GM18861 (cell line): Measurements from ENCODE around the gene TPBGL.

Experiments used
- ATAC-seq: cut with Tn5 transposase; IDR thresholded peaks from one replicate; pipeline ENCODE4 v1.9.1; 2021; ENCODE audit not compliant: unreplicated experiment

Gene TPBGL, protein sequence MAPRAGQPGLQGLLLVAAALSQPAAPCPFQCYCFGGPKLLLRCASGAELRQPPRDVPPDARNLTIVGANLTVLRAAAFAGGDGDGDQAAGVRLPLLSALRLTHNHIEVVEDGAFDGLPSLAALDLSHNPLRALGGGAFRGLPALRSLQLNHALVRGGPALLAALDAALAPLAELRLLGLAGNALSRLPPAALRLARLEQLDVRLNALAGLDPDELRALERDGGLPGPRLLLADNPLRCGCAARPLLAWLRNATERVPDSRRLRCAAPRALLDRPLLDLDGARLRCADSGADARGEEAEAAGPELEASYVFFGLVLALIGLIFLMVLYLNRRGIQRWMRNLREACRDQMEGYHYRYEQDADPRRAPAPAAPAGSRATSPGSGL

DNA sequence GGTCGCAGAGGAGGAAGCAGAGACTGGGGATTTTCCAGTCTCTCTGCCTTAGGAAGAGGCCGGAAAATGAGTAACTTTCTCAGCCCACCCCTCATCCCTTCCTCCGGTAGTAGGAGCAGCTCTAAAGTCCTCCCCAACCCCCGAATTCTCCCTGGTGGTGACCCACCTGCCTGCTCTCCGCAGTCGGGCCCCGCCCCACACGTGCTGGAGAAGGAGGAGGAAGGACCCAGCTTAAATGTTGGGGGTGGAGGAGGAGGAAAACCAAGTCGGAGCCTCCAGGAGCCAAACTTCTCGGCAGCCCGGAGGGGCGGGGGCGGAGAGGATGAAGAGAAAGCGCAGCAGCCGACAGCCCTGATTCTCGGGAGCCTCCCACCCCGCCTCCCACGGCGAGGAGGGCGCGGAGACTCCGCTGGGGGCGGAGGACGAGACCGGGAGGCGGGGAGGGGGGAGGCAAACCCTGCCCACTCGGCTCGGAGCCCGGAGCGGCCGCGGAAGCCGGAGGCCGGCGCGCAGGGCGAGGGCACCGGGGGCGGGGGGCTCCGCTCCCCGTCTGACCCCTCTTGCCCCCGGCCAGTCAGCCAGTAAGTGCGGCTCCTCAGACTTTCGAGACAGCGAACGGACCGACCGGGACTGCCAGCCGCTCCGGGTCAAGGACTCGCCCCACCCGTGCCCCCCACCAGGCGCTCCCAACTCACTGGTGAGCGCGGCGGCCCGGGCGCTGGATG, at the start of gene TPBGL:
Gene TPBGL (plus strand): TSS at position 464 of the 725 bp plus-strand sequence. CDS start 276 bp downstream, outside the sequence.
- ATAC-seq: no peak

DNA sequence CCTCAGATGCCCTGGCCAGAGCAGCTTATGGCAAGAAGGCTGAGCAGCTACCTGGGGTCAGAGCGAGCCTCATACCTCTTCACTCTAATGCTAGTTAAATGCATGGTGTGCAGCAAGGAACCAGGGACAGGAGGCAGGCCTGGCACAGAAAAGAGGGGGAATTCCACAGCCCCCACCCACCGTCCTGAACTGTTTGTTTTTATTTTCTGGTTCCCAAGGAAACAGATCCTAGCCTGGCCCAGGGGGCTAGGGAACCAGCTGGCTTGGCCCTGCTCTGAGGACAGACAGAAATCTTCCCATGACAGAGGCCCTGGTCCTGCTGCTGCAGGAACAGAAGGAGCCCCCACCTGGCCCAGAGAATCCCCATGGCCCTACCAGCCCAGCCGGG, 49.2 kb upstream of the TPBGL start:
- ATAC-seq: no peak

DNA sequence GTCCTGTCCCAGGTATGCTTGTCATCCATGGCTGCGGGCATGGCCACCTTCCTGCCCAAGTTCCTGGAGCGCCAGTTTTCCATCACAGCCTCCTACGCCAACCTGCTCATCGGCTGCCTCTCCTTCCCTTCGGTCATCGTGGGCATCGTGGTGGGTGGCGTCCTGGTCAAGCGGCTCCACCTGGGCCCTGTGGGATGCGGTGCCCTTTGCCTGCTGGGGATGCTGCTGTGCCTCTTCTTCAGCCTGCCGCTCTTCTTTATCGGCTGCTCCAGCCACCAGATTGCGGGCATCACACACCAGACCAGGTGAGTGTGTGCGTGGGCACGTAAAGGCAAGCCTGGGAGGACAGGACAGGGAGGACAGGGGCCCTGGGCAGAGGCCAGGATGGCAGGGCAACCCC, 47.3 kb upstream of the TPBGL start:
- no peak for ATAC-seq

DNA sequence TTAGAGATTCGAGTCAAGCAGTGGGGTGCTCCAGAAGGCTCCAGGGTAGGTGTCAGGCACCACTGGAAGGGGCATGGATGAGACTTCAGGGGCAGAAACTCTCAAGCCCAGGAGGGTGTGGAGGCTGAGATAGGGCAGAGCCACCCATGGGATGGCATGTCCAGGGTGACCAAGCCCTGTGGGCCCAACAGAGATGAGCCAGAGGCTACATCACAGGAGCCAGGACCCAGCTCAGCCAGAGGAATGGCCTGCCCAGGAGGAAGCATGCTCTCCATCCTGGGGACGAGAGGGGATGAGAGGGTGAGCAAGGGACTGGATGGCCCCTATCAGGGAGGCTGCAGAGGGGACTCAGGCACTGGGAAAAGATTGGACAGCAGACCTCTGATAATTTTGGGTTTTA, 46.9 kb upstream of the TPBGL start:
- no peak for ATAC-seq

DNA sequence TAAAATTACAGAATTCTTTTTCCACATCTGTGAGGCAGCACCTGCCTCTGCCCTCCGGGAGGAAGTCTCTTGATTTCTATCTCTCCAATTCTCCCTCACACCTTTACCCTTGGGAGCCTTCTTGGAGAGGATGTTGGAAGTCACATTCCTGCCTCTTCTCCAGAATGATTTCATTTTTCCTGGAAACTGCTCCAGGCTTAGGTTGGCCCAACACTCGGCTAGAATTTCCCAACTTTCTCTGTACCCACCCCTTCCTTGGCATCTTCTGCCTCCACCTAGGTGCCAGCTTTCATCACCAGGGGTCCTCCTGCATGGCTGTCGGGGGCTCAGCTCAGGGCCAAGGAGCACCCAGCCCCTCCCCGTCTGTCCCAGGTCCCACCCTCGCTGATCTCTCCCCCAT, 46.4 kb upstream of the TPBGL start:
- no peak for ATAC-seq

DNA sequence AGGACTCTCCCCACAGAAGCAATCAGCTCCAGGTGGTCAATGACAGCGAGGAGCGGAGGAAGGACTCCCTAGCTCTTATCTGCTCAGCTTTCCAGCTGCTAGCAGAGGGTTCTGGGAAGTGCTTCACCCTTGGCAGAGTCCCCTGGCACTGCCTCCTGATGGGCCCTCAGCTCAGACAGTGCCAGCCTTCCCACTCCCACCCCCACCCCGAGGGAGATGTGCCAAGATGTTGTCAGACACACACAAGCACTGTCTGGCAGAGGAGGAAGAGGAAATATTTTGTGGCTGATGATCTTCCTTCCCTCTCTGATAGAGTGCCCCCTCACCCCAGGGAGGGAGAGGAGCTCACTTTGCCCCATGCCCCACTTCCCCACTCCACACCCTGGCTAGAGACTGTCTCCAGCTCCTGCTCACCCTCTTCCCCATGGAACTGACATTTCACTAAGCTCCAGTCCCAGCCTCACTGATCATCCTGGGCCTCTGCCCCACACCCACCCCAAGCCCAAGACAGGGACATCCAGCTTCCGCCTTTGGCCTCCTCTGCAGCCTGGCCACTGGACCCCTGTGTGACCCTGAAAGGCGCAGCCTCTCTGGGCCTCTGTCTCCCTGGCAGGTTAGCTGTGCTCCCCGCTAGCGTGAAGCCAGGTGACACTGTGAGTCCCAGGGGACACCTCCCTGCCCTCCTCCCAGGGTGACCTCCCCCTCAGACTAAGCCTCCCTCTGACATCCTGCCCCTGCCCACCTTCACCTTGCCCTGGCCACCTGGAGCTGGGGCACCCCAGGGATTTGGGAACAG, 45.2 kb upstream of the TPBGL start:
- no peak for ATAC-seq

DNA sequence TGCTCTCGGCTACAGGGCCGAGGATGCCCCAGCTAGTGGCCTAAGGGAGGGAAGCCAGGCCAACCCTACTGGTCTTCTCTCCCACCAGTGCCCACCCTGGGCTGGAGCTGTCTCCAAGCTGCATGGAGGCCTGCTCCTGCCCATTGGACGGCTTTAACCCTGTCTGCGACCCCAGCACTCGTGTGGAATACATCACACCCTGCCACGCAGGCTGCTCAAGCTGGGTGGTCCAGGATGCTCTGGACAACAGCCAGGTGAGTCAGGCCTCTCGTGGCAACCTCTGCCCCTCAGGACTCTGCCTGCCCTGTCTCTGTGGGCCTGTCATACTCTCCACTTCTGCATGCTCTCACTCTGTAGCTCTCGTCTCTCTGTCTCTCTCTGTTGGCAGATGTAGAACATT, 44.1 kb upstream of the TPBGL start:
- no peak for ATAC-seq

DNA sequence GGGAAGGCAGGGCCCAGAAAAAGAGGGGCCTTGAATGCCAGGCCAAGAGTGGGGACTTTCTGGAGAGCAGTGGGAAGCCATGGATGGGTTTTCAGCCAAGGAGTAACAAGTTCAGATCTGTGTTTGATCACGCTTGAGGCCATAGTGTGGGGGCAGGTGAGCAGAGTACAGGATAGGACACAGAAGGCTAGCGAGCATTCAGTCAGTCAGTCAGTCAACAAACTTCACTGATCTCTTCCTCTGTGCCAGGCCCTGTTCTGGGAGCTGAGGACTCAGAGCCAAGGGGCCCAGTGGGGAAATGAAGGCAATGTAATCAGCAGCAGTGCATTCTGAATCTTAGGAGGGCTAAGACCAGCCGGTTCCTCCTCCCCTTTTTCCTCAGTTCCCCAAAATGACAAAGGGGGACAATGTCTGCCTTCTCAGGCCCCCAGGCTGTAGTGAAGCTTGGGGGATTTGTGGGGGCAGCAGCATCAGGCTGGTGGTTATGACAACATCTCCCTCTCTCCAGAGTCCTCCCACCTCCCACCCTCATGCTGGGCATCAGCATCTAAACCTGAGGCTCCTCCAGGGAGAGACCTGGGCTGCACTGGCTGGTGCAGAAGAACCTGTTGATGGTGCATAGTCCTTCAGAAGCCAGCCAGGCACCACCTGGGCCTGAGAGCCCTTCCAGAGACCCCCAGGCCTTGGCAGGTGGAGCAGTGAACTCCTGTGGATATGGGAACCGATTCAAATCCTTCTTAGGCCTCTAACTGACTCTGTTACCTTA, 42.9 kb upstream of the TPBGL start:
- ATAC-seq: no peak

DNA sequence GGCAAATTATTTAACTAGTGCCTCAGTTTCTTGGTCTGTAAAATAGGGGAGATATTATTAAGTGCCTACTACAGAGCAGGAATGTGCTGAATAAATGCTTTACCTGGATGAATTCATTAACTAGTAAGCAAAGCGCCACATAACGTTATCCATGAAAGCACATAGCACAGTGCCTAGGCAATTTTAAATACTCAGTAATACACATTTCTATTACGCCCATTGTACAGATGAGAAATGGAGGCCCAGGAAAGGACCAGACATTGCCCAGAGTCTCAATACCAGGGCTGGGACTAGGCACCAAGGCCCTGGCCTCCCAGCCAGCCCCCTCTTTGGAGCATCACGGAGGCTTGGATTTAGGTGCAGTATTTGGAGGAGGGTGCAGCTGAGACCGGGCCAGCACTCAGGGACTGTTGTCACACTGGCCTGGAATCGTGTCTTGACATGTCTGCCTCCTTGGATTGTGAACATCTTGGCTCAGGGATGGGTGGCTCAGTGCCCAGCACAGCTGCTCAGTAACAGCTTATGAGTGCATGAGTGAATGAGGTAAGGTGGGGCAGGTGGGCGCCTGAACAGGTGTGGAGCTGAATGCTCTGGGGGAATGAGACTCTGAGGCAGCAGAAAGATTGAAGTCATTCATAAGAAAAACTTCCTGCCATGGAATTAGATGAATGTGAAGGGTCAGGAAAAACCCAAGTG, 42.1 kb upstream of the TPBGL start:
- ATAC-seq: no peak

DNA sequence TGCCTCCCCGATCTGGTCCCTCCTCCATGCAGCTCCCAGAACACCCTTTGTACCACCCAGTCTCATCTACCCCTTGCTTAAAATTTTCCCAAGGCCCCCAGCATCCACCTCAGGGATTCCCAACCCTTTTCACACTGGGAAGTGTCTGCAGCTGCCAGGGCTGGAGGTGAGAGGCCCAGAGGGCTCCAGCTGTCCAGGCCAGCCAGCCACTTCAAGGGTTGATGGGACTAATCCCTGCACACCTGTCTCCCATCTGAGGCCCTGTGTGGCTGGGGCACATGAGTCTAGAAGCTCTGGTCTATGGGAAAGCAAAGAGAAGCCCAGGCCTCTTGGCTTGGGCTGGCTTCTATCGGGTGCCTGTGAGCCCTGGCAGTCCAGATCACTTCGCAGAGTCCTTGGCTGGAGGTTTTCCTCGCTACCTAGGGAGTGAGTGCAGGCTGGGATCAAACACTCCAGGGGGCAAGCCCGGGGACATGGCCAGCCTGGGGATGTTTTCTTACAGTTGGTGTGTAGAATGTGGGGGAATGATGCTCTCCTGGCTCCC, 41.1 kb upstream of the TPBGL start:
- no peak for ATAC-seq

DNA sequence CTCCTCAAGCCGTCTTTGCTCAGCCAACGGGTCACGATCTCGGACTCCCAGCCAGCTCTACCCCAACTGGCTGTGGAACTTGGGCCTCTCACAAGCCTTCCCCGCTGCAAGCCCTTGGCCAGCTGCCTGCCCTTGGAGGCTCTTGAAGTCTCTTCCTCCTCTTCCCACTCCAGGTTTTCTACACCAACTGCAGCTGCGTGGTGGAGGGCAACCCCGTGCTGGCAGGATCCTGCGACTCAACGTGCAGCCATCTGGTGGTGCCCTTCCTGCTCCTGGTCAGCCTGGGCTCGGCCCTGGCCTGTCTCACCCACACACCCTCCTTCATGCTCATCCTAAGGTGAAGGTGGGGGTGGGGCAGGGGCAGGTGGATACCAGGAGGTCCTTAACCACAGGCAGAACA, 40.5 kb upstream of the TPBGL start:
- no peak for ATAC-seq

DNA sequence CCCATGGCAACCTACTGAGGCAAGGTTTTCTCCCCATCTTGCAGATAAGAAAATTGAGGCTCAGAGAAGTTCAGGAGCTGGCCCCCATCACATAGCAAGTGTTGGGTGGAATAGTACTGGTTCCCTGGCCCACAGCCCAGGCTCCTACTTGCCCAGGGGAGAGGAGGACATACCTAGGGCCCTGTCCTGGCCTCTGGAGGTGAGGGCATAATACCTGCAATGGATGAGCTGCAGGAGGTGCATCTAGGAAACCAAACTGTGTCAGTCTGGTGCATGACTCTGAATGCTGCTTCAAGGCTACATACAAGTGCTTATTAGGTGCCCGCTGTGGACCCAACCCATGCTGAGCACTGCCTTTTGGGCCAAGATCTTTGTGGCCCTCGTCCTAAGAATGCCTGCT, 40.0 kb upstream of the TPBGL start:
- no peak for ATAC-seq

DNA sequence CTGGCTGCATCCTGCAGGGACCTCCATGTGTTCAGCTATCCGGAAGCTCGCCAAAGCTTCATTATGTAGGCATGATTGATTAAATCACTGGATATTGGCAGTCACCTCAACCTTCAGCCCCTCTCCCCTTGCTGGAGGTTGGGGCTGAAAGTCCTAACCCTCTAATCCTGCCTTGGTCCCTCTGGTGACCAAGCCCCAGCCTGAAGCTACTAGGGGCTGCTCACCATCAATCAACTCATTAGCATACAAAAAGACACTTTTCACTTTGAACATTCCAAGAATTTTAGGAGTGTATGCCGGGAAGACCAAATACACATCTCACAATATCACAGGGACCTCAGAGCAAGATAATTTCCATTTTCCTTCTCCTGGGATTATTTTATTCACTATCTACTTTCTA, 38.8 kb upstream of the TPBGL start:
- no peak for ATAC-seq

DNA sequence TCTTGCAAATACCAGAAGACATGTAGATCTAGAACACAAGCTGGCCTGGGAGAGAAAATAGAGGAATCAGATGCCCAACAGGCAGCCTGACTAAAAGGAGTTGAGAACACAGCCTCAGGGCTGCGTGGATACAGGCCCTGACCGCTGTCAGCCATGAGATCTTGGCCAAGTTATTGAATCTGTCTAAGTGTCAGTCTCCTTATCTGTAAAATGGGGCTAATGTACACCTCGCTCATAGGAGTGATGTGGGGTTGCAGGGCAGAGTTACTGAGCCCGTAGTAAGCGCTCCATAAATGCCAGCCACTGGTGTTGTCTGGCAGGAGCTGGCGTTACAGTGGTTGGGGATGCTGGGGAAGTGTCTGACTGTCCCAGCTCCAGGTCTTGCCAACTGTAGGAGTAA, 38.4 kb upstream of the TPBGL start:
- no peak for ATAC-seq

DNA sequence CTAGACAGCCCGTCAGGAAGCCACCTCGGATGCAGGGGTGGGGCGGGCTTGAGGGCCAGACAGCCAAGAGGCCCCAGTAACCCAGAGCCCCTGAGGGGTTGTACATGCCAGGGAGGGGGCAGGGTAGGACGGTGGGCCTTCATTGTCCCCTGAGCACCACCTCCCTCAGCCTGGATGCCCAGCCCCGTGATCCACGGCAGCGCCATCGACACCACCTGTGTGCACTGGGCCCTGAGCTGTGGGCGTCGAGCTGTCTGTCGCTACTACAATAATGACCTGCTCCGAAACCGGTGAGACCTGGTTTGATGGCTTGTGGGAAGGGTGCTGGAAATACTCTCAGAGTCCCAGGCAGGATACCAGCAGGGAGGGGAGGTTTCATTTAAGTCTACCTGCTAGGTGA, 37.4 kb upstream of the TPBGL start:
- no peak for ATAC-seq

DNA sequence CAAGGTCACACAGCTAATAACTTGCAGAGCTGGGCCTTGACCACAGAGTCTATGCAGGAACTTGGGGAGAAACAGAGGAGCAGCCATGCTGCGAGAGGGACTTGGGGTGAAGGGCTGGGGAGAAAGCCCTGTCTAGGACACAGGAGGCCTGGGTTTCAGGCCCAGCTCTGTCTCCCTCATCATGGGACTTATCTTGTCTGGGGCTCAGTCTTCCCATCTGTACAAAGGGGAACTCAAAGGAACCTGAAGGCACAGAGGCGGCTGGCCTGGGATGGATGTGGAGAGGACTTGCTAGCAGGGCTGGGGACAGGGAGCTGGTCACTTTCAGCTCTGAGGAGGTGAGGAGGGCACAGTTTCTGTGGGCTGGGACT, 36.9 kb upstream of the TPBGL start:
- no peak for ATAC-seq

DNA sequence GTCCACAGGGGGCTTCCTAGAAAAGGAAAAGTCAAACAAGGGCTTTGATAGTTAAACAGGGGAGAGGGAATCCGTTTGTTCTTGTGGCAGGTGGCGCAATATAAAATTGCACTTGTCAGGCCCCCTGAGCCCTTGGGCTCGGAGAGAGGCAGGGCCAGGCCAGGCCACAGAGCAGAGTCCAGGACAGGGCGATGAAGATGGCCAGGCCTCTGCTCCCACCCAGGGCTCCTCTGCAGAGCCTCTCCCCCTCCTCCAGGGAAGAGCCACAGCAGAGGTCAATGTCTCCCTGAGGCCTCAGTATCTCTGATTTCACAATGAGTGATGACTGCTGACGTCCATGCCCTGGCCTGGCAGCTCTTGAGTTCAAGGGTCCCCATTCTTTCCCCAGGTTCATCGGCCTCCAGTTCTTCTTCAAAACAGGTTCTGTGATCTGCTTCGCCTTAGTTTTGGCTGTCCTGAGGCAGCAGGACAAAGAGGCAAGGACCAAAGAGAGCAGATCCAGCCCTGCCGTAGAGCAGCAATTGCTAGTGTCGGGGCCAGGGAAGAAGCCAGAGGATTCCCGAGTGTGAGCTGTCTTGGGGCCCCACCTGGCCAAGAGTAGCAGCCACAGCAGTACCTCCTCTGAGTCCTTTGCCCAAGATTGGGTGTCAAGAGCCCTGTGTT, 36.4 kb upstream of the TPBGL start:
- no peak for ATAC-seq

DNA sequence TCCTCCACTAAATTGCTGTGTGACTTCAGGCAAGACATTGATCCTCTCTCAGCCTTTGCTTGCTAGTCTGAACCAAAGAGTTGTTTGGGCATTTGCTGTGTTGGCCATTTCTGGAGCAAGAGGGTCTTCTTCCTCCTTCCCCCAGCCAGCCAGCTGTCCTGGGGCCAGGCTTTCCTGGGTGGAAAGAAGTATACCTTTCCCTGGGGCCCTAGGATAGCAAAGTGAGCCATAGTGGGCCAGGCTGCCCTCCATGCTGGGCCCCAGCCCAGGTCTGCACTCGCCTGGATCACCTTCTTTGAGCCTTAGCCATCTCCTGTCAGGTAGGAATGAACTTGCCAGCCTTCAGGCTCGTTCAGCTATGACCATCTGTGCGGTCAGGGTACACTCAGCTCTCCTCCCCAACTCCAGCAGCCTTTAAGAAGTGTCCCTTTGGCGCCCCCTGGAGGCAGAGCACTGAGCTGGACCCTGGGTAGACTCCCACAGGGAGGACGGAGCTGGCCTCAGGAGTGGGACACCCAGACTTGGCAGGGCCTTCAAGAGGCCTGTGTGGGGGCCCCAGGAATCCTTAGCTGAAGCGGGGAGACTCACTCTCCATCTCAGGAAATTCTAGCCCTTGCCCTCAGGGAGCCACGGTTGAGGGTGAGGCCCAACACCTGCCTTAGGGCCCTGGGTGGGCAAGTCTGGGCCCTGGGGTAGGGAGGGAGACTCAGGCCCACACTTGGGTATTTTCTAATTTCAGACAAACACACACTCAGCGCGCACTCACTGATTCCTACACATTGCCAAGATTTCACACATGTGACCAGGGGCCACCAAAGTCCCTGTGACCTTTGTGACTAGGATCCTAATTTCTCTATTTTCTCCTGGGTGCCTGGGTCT, 35.6 kb upstream of the TPBGL start:
- peak; percentile 60 for ATAC-seq

DNA sequence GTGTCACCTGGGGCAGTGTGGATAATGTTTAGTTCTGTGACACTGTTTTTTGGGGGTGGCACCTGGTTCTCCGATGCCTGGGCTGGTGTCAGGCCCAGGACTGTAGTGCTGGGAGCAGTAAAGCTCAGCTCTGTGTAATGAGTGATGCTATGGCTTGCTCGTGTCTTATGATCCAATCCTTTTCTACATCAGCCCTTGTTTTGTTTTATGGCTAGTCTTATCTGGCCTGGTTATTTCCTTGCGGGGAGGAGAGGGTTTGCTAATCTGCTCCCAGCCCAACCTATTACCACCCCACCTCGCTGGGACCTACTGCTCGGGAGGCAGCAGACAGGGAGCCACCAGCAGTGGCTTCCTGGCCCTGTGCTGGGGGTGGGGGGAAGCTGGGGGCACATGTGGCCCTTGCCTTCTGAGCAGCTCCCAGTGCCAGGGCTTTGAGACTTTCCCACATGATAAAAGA, 35.0 kb upstream of the TPBGL start:
- ATAC-seq: no peak
